ENCODE measurements around the gene GDPD4.

Gene GDPD4

GRCh38 chr11:77167111-77167626 is 134.3 kb downstream of the GDPD4 start:
- Histone ChIP-seq H3K27ac (ENCODE audit: low read depth, low read length) (no peak overlapping the region), H2AFZ (ENCODE audit: low read depth, low read length, severe bottlenecking) (no peak overlapping the region), H3K27me3 (ENCODE audit: low read length) (0 out of 2 replicates have a peak, but pooled peaks cover 3% of the 10 kb centered on the region), H3F3A (ENCODE audit: insufficient read depth) (no peaks in the 10 kb centered on the region), H3K9me2 (replicated peaks; ENCODE audit: insufficient read depth, low read length) (no peaks in the 10 kb centered on the region), H3K9me3 (ENCODE audit: insufficient read depth, low read length) (no peaks in the 10 kb centered on the region), H3K9ac (ENCODE audit: low read length) (no peak overlapping the region), H4K20me1 (ENCODE audit: low read depth, low read length) (no peaks in the 10 kb centered on the region), H3K4me3 (ENCODE audit: insufficient read depth, low read length, poor library complexity, severe bottlenecking) (no peak overlapping the region), H3K4me2 (ENCODE audit: low read depth, low read length, poor library complexity, severe bottlenecking) (no peak overlapping the region), H3K36me3 (ENCODE audit: low read length) (no peaks in the 10 kb centered on the region), H3K79me2 (ENCODE audit: insufficient read depth, low read length) (no peaks in the 10 kb centered on the region)
- TF ChIP-seq, protein P1, sequence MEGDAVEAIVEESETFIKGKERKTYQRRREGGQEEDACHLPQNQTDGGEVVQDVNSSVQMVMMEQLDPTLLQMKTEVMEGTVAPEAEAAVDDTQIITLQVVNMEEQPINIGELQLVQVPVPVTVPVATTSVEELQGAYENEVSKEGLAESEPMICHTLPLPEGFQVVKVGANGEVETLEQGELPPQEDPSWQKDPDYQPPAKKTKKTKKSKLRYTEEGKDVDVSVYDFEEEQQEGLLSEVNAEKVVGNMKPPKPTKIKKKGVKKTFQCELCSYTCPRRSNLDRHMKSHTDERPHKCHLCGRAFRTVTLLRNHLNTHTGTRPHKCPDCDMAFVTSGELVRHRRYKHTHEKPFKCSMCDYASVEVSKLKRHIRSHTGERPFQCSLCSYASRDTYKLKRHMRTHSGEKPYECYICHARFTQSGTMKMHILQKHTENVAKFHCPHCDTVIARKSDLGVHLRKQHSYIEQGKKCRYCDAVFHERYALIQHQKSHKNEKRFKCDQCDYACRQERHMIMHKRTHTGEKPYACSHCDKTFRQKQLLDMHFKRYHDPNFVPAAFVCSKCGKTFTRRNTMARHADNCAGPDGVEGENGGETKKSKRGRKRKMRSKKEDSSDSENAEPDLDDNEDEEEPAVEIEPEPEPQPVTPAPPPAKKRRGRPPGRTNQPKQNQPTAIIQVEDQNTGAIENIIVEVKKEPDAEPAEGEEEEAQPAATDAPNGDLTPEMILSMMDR (IDR thresholded peaks at IDR 0.05; ENCODE audit: insufficient read depth, low read length, poor library complexity, severe bottlenecking), result no peak
- no peak for TF ChIP-seq EZH2phosphoT487 (conservative IDR thresholded peaks at IDR 0.05; ENCODE audit: low read length)

Measured in SU-DHL-6 (cell line).